CD4-positive, alpha-beta T cell treated with Interleukin-4 for 4 hours (primary cell): ENCODE measurements around the gene RCOR2.
"Not testable (repeated sequence)": the region's sequence is repeated elsewhere in the genome, so short reads cannot be mapped to it uniquely, and the experiment has no call there.

Source experiments
- DNase-seq: peaks from one replicate; pipeline ENCODE4 v3.0.0-alpha.2; 2020

RCOR2 gene

GRCh38 chr11:63875506-63876065 lies 41.4 kb downstream of the RCOR2 start:
- no peak for DNase-seq

- no peak for DNase-seq
Measured at GRCh38 chr11:63874511-63874910, 42.5 kb downstream of the RCOR2 start.

GRCh38 chr11:63873311-63873710 lies 43.7 kb downstream of the RCOR2 start:
- DNase-seq: no peak

DNA sequence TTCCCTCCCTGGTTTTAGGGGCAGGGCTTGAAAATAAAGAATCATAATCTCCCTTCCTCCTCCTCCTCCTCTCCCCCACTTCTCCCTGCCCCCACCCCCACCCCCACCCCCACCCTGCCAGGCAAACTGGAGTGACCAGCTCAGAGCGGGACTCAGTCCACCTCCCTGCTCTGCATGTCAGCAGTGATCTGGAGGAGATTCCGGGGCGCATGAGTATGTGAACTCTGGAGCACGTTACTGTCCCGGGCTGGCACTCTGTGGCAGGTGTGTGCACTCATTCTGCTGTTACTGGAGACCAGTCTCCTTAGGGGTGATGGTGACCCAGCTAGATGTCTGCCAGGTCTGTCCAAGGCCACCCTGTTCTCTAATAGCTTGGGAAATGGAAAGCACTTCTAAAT lies 44.2 kb downstream of the RCOR2 start:
- DNase-seq: no peak

GRCh38 chr11:63871962-63872799 lies 44.8 kb downstream of the RCOR2 start:
- peak; percentile 55 for DNase-seq

DNA sequence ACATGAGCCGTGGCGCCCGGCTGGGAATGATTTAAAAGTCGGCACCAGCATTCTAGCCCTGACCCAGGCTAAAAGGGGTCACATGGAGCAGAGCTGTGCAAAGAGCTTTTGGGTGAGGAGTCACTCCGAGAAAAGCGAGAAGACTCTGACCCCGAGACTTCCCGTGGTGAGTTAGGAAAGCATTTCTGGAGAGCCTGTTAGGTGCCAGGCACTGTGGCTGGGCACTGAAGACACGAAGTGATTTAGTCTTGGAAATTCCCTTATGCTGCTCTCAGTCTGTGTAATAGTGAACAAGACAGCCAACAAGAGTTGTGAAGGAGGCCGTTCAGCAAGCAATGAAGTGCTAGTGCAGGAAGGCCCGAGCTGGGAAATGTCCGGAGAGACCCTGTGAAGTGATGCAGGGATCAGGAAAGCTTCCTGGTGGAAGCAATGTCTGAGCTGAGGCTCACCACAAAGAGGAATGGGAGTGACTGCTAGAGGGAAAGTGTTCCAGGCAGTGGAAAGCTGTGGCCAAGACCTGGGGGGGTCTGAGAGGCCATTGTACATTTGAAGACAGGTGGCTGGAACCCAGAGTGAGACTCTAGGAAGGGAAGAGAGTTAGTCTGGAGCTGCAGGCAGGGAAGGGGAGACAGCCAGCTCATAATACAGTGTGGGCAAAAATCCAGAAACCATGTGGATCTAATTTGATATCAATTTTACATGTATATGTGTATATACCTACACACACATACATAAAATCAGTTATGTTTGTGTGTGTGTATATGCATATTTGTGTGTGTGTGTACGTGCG lies 46.4 kb downstream of the RCOR2 start:
- DNase-seq: no peak

GRCh38 chr11:63869683-63870082 lies 47.3 kb downstream of the RCOR2 start:
- DNase-seq: peak; percentile 51

DNA sequence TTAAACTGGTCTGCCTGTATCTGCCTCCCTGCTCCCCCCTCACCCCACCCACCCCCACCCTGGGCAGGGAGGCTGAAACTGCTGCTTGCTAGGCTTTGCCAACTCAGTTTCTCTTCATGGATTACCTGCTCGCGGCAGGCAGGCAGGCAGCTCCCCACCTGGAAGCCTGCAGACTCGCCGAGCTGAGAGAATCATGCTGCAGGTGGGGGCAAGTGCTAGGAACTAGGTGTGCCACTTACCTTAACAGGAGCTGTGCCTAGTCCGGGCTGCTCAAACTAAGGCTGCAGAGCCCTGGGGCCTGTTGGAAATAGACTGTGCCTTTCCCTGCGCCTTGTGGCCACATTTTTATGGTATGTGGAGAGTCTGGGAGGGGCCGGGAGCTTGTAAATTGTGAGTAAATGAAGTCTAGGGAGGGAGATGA lies 47.8 kb downstream of the RCOR2 start:
- no peak for DNase-seq

DNA sequence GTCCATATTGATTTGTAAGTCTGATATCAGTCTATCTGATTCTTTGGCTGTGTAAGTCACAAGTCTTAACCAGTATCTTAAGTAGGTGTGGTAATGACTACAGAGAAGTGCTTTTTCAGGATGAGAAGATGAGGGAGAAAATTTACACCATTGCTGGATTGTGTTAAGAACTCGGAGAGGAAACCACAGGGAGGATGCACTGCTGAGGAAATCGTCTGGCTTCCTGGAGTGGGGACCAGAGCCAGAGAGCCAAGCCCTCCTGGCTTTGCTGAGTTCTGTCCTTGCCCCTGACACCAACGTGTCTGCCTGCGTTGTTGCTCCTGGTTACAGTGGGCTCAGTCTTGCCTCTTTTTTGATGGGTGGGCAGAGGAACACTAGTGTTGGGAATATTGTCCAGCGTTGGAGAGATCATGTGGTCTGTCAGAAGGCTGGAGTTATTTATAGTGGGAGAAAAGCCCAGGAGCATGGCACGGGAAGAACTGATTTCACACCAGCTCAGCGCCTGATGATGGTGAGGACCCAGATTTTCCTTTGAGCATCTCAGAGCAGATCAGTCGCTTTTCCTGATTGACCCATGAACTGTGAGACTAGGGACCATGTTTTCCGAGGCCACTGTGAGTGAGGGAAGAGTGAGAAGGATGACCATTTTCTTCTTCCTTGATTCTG lies 48.4 kb downstream of the RCOR2 start:
- no peak for DNase-seq

DNA sequence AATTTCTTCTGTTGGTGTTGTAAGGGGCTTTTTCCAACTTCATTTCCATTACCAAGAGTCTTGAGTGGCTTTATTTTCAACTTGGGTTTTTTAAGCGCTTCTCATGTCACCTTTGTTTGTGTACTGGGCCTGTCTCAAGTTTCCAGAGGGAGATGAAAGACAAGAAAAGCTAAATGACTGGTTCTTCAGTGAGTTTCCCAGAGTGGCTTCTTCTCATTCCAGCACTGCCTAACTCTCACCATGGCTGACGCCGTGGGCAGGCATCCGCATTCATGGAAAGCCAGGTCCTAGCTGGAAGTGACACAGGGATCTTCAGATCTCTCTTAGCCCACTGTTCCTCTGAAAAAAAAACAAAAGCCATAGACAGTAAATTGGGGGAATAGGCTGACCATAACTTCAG lies 49.5 kb downstream of the RCOR2 start:
- DNase-seq: no peak

GRCh38 chr11:63866211-63866610 lies 50.8 kb downstream of the RCOR2 start:
- peak; percentile 90 for DNase-seq

DNA sequence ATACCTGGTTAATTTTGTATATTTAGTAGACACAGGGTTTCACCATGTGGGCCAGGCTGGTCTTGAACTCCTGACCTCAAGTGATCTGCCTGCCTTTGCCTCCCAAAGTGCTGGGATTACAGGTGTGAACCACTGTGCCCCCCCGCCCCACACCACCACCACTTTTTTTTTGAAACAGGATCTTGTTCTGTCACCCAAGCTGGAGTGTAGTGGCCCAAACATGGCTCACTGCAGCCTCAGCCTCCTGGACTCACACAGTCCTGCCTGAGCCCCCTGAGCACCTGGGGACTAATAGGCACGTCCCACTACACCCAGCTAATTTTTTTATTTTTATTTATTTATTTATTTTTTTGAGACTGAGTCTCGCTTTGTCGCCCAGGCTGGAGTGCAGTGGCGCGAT lies 53.3 kb downstream of the RCOR2 start:
- DNase-seq: not testable (repeated sequence)

GRCh38 chr11:63862923-63863322 lies 54.0 kb downstream of the RCOR2 start:
- no peak for DNase-seq
